ENCODE measurements around the gene GIT1.

DNA sequence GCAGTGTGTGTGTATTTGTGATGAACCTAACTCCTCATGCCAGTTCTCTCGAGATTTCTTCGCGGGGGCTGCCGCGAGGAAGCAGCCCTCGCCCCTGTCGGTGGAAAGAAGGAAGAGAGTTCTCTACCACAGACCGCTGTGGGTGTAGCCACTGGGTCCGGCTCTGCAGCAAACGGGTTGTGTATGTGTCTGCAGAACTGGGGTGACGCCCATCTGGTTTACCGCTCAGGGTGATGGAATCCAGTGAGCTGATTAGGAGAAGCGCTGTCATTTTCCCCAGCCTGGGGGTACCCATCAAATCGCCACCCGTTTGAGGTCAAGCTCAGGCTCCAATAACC is 25.6 kb upstream of the GIT1 start:
- TF ChIP-seq, protein P1, sequence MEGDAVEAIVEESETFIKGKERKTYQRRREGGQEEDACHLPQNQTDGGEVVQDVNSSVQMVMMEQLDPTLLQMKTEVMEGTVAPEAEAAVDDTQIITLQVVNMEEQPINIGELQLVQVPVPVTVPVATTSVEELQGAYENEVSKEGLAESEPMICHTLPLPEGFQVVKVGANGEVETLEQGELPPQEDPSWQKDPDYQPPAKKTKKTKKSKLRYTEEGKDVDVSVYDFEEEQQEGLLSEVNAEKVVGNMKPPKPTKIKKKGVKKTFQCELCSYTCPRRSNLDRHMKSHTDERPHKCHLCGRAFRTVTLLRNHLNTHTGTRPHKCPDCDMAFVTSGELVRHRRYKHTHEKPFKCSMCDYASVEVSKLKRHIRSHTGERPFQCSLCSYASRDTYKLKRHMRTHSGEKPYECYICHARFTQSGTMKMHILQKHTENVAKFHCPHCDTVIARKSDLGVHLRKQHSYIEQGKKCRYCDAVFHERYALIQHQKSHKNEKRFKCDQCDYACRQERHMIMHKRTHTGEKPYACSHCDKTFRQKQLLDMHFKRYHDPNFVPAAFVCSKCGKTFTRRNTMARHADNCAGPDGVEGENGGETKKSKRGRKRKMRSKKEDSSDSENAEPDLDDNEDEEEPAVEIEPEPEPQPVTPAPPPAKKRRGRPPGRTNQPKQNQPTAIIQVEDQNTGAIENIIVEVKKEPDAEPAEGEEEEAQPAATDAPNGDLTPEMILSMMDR (IDR thresholded peaks at IDR 0.05; ENCODE audit: extremely low read depth in 1 of 2, insufficient read depth in 1 of 2, low read depth in 1 of 2, low read length in 2 of 2), result no peak
- TF ChIP-seq, protein P2, sequence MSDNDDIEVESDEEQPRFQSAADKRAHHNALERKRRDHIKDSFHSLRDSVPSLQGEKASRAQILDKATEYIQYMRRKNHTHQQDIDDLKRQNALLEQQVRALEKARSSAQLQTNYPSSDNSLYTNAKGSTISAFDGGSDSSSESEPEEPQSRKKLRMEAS (IDR thresholded peaks at IDR 0.05; ENCODE audit: insufficient read depth, insufficient read length), result no peak
- TF ChIP-seq EZH2 (IDR thresholded peaks at IDR 0.05; ENCODE audit: borderline replicate concordance, low read depth, low read length, severe bottlenecking) (no peak), MYC (IDR thresholded peaks at IDR 0.05; ENCODE audit: low read depth, low read length) (no peak)
